ENCODE data around the gene ATG2B. TPM values are rescaled to one million over a fixed set of nuclear protein-coding genes. Genes with fewer than 3 reads are reported as not detected.

The ATG2B gene
- total and polyA plus RNA-seq, 2 experiments from 2014 or later, result 3.3 to 20.4 TPM

DNA sequence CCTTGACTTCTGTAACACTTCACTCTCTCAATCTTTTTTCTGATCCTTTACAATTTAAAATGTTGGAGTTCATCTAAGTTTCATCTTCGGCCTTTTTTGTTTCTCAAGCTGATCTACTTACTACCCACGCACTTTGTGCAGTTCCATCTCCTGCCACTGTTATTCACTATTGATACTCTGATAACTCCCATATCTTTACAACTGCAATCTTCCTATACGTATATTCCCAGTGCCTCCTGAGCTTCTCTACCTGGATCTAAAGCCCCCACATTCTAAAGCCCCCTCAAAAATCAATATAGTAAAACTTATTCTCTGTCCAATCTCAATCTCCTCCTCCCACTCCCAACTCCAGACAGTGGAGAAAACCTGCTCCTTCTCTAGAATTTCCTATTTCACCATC is 5.9 kb downstream of the ATG2B start:
- Histone ChIP-seq H2AFZ (no peak overlapping the region), H3K79me2 (peaks cover 97% of the 10 kb centered on the region), H3K4me1 (ENCODE audit: insufficient read depth) (peaks cover 5% of the 10 kb centered on the region), H3K9me3 (ENCODE audit: low read depth) (no peaks in the 10 kb centered on the region), H3K27ac (no peak overlapping the region), H3K27me3 (no peaks in the 10 kb centered on the region), H3K4me2 (no peak overlapping the region), H3K36me3 (replicated peaks; ENCODE audit: insufficient read depth, low read depth) (no peaks in the 10 kb centered on the region), H3K9me2 (replicated peaks; ENCODE audit: insufficient read depth) (no peaks in the 10 kb centered on the region), H4K20me1 (ENCODE audit: insufficient read depth, poor library complexity, severe bottlenecking) (peaks cover 12% of the 10 kb centered on the region), H3K4me3 (no peak overlapping the region)
- WGBS (ENCODE audit: low lambda C conversion rate, missing lambda C conversion rate), result 93% methylated on average over 3 of the region's 3 CpGs
- TF ChIP-seq, protein P1, sequence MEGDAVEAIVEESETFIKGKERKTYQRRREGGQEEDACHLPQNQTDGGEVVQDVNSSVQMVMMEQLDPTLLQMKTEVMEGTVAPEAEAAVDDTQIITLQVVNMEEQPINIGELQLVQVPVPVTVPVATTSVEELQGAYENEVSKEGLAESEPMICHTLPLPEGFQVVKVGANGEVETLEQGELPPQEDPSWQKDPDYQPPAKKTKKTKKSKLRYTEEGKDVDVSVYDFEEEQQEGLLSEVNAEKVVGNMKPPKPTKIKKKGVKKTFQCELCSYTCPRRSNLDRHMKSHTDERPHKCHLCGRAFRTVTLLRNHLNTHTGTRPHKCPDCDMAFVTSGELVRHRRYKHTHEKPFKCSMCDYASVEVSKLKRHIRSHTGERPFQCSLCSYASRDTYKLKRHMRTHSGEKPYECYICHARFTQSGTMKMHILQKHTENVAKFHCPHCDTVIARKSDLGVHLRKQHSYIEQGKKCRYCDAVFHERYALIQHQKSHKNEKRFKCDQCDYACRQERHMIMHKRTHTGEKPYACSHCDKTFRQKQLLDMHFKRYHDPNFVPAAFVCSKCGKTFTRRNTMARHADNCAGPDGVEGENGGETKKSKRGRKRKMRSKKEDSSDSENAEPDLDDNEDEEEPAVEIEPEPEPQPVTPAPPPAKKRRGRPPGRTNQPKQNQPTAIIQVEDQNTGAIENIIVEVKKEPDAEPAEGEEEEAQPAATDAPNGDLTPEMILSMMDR (IDR thresholded peaks at IDR 0.05; ENCODE audit: poor library complexity), result no peak
- TF ChIP-seq EZH2phosphoT487 (IDR thresholded peaks at IDR 0.05; ENCODE audit: low read depth, severe bottlenecking, unreplicated experiment) (no peak), EZH2 (IDR thresholded peaks at IDR 0.05; ENCODE audit: borderline replicate concordance) (no peak)
- DNase-seq (ENCODE audit: low spot score), result no peak

- no peaks in the 10 kb centered on the region for H3K4me1 ChIP-seq (ENCODE audit: insufficient read depth)
- TF ChIP-seq EZH2phosphoT487 (IDR thresholded peaks at IDR 0.05; ENCODE audit: low read depth, severe bottlenecking, unreplicated experiment), result no peak
- no peak for TF ChIP-seq EZH2 (IDR thresholded peaks at IDR 0.05; ENCODE audit: borderline replicate concordance)
- TF ChIP-seq, protein P1 (IDR thresholded peaks at IDR 0.05; ENCODE audit: poor library complexity), result no peak
- H3K36me3 ChIP-seq (replicated peaks; ENCODE audit: insufficient read depth, low read depth), result no peaks in the 10 kb centered on the region
- H2AFZ ChIP-seq, result no peak overlapping the region
- no peaks in the 10 kb centered on the region for H3K27me3 ChIP-seq
- peaks cover 95% of the 10 kb centered on the region for H3K79me2 ChIP-seq
- H3K4me2 ChIP-seq, result no peak overlapping the region
- H3K9me3 ChIP-seq (ENCODE audit: low read depth), result no peaks in the 10 kb centered on the region
- WGBS (ENCODE audit: low lambda C conversion rate, missing lambda C conversion rate), result 95% methylated on average over 4 of the region's 4 CpGs
- no peak overlapping the region for H3K4me3 ChIP-seq
- DNase-seq (ENCODE audit: low spot score), result no peak
- H3K27ac ChIP-seq, result no peak overlapping the region
- H4K20me1 ChIP-seq (ENCODE audit: insufficient read depth, poor library complexity, severe bottlenecking), result peaks cover 6% of the 10 kb centered on the region
- no peaks in the 10 kb centered on the region for H3K9me2 ChIP-seq (replicated peaks; ENCODE audit: insufficient read depth)
These were observed 8.9 kb downstream of the ATG2B start for GRCh38 chr14:96354246-96354645.

DNA sequence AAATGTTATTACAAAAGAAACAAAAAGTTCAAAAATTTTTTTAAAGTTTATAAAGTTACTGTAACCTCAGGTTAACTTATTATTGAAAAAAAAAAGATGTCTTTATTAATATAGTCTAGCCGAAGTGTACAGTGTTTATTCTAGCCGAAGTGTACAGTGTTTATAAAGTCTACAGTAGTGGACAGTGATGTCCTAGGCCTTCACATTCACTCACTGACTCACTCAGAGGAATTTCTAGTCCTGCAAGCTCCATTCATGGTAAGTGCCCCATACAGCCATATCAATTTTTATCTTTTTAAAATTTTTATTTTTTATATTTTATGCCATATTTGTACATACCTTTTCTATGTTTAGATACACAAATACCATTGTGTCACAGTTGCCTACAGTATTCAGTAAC is 10.4 kb downstream of the ATG2B start:
- Histone ChIP-seq H3K79me2 (peaks cover 94% of the 10 kb centered on the region), H4K20me1 (ENCODE audit: insufficient read depth, poor library complexity, severe bottlenecking) (peaks cover 5% of the 10 kb centered on the region), H3K9me3 (ENCODE audit: low read depth) (no peaks in the 10 kb centered on the region), H3K9me2 (replicated peaks; ENCODE audit: insufficient read depth) (no peaks in the 10 kb centered on the region), H3K4me2 (no peak overlapping the region), H3K4me1 (ENCODE audit: insufficient read depth) (no peaks in the 10 kb centered on the region), H2AFZ (no peak overlapping the region), H3K27me3 (no peaks in the 10 kb centered on the region), H3K36me3 (replicated peaks; ENCODE audit: insufficient read depth, low read depth) (no peaks in the 10 kb centered on the region), H3K27ac (no peak overlapping the region), H3K4me3 (no peak overlapping the region)
- DNase-seq (ENCODE audit: low spot score), result no peak
- 89% methylated on average over 2 of the region's 2 CpGs for WGBS (ENCODE audit: low lambda C conversion rate, missing lambda C conversion rate)
- TF ChIP-seq, protein P1 (IDR thresholded peaks at IDR 0.05; ENCODE audit: poor library complexity), result no peak
- no peak for TF ChIP-seq EZH2 (IDR thresholded peaks at IDR 0.05; ENCODE audit: borderline replicate concordance)
- no peak for TF ChIP-seq EZH2phosphoT487 (IDR thresholded peaks at IDR 0.05; ENCODE audit: low read depth, severe bottlenecking, unreplicated experiment)

- DNase-seq (ENCODE audit: low spot score), result no peak
- Histone ChIP-seq H3K27ac (no peak overlapping the region), H3K79me2 (peaks cover 94% of the 10 kb centered on the region), H3K4me1 (ENCODE audit: insufficient read depth) (no peaks in the 10 kb centered on the region), H3K4me3 (no peak overlapping the region), H3K27me3 (no peaks in the 10 kb centered on the region), H3K9me2 (replicated peaks; ENCODE audit: insufficient read depth) (no peaks in the 10 kb centered on the region), H3K9me3 (ENCODE audit: low read depth) (no peaks in the 10 kb centered on the region), H2AFZ (no peak overlapping the region), H4K20me1 (ENCODE audit: insufficient read depth, poor library complexity, severe bottlenecking) (peaks cover 5% of the 10 kb centered on the region), H3K4me2 (no peak overlapping the region), H3K36me3 (replicated peaks; ENCODE audit: insufficient read depth, low read depth) (no peaks in the 10 kb centered on the region)
- TF ChIP-seq EZH2 (IDR thresholded peaks at IDR 0.05; ENCODE audit: borderline replicate concordance), result no peak
- WGBS (ENCODE audit: low lambda C conversion rate, missing lambda C conversion rate), result 97% methylated on average over 3 of the region's 3 CpGs
These were observed 11.2 kb downstream of the ATG2B start for GRCh38 chr14:96351986-96352385.

All from hepatocyte (in vitro differentiated cells).